Right kidney (tissue), 9 donors: ENCODE results near the gene PAGR1.
A peak's percentile ranks its signal among the peaks of the same experiment; 100 is the strongest.
"Not testable (repeated sequence)": the region's sequence is repeated elsewhere in the genome, so short reads cannot be mapped to it uniquely, and the experiment has no call there.

Experiments
- DNase-seq: peaks from one replicate; pipeline ENCODE4 v3.0.0-alpha.2; 2016
- long read RNA-seq, 8 donors: transcript quantifications; one replicate each; lab custom pipeline, GENCODE V29; 2026

Gene PAGR1
- long read RNA-seq, donor 1, transcript PAGR1-201 (3 exons, 1,702 nt), result major isoform, 38 of 38 reads
- long read RNA-seq, donor 1, partial matches to known transcripts, result 0 of 38 reads
- long read RNA-seq, donor 1, other reads (novel, unspliced or antisense), result 0 of 38 reads
- long read RNA-seq, donor 2, transcript PAGR1-201 (3 exons, 1,702 nt), result major isoform, 16 of 16 reads
- long read RNA-seq, donor 2, partial matches to known transcripts, result 0 of 16 reads
- long read RNA-seq, donor 2, other reads (novel, unspliced or antisense), result 0 of 16 reads
- long read RNA-seq, donor 3, transcript PAGR1-201 (3 exons, 1,702 nt), result major isoform, 17 of 17 reads
- long read RNA-seq, donor 3, partial matches to known transcripts, result 0 of 17 reads
- long read RNA-seq, donor 3, other reads (novel, unspliced or antisense), result 0 of 17 reads
- long read RNA-seq, donor 4, transcript PAGR1-201 (3 exons, 1,702 nt), result major isoform, 31 of 31 reads
- long read RNA-seq, donor 4, partial matches to known transcripts, result 0 of 31 reads
- long read RNA-seq, donor 4, other reads (novel, unspliced or antisense), result 0 of 31 reads
- long read RNA-seq, donor 5, transcript PAGR1-201 (3 exons, 1,702 nt), result major isoform, 37 of 37 reads
- long read RNA-seq, donor 5, partial matches to known transcripts, result 0 of 37 reads
- long read RNA-seq, donor 5, other reads (novel, unspliced or antisense), result 0 of 37 reads
- long read RNA-seq, donor 6, transcript PAGR1-201 (3 exons, 1,702 nt), result major isoform, 24 of 34 reads
- long read RNA-seq, donor 6, partial matches to known transcripts, result 10 of 34 reads
- long read RNA-seq, donor 6, other reads (novel, unspliced or antisense), result 0 of 34 reads
- long read RNA-seq, donor 7, result 0 reads
- long read RNA-seq, donor 8, transcript PAGR1-201 (3 exons, 1,702 nt), result major isoform, 36 of 36 reads
- long read RNA-seq, donor 8, partial matches to known transcripts, result 0 of 36 reads
- long read RNA-seq, donor 8, other reads (novel, unspliced or antisense), result 0 of 36 reads

DNA sequence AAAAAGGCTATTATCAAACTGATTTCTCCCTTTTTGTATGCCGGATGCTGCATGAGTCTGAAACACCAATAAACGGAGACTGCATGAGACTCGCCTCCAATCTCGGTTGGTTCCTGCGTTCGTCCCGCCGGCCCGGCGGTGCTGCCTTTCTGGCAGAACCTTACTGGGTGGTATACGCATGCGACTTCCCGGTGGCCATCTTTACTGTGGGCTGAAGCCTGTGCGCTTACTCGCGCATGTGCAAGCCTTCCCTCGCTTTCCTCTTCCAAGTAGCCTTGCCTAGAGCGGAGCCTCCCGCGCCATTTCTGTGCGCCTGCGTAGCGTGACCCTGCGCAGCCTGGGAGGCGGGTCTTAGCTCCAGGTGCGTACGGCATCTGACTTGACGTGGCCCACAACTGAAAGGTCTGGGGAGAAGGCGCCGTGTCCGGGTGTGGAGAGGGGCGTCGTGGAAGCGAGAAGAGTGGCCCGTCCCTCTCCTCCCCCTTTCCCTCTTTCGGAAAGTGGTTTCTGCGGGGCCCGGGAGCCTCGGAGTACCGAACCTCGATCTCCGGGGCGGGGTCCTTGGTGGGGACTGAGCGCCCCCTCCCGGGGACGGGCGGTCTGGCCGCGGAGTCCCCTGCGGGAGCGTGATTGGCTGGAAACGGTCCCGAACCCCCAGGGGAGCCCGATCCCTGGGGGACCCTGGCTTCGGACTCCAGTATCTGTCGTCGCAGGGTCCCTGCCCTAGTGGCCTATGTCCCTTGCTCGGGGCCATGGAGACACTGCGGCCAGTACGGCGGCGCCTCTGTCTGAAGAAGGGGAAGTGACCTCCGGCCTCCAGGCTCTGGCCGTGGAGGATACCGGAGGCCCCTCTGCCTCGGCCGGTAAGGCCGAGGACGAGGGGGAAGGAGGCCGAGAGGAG lies at the start of gene PAGR1:
TSS of gene PAGR1 (plus strand) at position 360 of the 901 bp plus-strand sequence. CDS start at position 734, 374 bp downstream.
- peak; percentile 99 for DNase-seq

DNA sequence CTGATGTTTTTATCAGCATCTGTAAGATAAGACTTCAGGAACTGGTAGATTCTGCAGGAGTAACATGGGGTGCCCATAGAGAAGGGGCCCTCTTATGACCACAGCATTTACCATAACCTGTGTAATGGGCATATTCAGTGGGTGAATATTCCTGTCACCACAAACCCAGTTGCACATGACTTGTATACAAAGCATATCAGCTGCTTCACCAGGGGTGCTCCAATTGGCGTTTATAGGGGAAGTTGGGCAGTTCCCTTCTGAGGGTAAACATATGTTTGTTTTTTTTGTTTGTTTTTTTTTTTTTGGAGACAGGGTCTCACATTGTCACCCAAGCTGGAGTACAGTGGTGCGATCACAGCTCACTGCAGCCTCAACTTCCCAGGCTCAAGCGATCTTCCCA lies 49.4 kb upstream of the PAGR1 start:
- DNase-seq, result no peak

DNA sequence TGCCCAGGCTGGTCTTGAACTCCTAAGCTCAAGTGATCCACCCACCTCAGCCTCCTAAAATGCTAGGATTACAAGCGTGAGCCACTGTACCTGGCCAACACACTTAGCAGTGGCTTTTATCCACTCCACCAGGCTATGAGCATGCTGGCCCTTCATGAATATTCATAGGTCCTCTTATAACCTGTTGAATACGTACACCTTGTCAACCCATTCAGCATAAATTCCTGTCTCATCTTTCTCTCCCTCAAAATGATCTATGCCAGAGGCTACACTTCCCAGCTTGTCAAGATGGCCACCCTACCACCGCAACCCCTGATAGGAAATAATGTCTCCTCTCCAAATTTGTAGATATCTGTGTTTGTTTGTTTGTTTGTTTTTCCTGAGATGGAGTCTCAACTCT lies 48.9 kb upstream of the PAGR1 start:
- DNase-seq, result no peak

DNA sequence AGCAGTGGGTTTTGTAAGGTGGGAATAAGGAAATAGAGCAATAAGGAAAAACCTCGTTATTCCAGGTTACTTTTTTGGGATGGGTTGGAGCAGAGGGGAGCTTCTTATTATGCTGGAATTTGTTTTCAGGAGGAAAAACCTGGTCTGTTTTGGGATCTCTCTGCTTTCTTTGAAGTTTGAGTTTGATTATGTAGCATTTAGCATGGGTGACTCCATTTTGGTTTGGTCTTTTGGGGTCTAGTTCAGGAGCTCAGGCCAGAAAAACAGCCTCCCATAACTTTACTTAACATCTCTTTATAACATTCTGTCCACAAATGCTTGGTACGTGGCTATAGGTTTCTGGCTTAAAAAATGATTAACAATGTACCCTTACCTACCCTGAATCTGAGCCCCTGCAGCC lies 46.4 kb upstream of the PAGR1 start:
- DNase-seq, result no peak

DNA sequence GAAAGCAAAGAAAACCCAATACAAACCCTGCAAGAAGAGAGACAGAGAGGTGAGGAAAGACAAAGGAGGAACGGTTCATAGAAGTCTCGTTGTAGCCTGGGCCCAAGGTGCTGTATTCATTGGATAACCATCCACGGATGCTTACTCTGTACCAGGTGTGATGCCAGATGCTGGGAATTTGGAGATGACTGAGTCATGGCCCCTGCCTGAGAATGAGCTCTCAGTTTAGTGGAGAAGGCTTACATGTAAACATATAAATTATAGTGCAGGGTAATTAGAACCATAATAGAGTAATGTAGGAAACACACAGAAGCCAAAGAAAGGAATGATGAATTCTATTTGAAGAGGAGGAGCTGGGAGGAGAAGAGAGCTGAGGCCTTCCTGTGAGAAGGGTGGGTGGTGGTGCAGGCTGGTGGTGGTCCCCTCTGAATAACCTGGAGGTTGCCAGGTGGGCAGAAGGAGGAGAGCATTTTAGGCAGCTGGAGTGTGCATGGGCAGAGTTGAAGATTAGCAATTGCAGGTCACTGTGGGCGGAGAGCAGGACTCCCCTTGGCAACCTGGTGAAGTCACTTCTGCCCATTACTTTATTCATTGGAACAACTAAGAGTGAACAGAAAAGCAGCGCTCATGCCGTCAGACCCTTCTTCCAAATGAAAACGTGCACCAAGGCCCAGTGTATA lies 45.6 kb upstream of the PAGR1 start:
- no peak for DNase-seq

DNA sequence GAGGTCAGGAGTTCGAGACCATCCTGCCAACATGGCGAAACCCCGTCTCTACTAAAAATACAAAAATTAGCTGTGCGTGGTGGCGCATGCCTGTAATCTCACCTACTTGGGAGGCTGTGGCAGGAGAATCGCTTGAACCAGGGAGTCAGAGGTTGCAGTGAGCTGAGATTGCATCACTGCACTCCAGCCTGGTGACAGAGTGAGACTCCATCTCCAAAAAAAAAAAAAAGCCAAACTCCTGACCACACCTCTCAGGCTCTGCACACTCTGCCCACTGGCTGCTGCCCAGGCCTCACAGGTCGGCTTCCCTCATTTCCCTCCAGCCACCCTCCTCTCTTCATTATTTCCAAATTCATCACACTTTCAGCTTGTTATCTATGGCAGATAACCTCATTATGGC lies 43.6 kb upstream of the PAGR1 start:
- DNase-seq, result not testable (repeated sequence)

DNA sequence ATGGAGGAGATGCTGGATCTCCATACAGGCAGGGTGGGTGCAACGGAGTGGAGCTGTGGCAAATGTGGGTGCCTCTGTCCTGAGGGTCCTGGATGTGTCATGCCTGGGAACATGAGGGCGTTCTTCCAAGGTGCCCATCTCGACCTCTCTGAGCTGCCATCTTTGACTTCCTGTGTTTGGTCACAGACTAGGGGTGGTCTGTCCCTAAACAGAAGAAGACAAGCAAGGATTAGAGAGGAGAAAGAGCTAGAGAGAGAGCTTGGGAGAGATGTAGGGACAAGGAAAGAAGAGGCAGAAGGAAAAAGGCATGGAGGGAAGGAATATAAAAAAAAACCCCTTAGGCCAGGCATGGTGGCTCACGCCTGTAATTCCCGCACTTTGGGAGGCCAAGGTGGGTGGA lies 41.2 kb upstream of the PAGR1 start:
- DNase-seq, result no peak

DNA sequence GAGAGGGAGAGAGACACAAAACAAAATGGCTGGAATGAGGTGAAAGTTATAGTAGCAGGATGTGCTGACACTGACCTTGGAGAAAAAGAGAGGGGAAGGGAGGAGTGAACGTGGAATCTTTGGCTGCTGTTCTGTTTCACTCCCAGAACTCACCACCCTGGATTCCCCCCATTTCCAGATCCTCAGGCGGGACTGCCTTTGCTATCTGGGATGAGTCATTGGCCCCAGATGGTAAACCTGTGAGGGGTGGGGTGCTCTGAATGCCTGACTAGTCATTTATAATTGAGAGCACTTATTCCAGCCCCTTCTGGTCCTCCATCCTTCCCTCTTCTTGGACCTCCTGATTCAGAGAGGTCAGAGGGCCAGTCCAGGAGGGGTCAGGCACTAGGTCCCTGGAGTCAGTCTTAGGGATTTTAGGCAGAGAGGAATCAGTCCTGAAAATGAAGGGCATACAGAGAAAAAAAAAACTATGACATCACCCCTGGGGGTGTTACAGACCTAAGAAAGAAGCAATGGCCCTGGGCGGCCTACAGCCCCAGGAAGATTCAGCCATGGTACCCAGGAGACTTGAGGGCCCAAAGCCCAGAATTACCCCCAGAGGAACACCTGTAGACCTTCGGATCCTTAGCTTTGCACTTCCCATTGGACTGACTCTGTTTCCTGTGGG lies 40.1 kb upstream of the PAGR1 start:
- DNase-seq, result no peak

DNA sequence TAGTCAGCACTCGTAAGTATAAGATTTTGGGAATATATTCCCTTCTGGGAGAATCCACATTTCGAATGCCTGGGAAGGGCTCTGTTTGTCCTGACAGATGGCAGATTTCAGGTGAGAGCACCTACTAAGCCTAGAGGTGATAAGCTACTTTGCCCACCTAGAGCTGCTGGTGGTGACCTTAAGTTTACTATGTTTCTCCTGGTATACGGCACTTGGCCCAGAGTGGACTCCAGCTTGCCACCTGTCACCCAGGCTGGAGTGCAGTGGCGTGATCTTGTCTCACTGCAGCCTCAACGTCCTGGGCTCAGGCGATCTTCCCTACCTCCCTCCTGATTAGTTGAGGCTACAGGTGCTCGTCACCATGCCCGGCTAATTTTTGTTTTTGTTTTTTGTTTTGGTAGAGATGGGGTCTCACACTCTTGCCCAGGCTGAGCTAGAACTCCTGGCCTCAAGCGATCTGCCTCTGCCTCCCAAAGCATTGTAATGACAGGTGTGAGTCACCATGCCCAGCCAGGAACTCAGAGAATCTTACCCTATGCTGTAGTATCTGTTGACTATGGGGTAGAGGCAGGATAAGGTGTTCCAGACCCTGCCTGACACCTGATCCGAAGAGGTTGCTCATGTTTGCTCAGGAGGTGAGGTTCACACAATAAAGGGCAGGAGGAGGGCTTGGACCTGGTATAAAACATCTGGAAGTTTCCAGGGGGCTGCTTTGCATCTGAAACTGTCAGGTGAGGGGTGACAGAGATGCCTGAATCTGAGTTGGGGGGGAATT lies 38.2 kb upstream of the PAGR1 start, which contains the start of gene ZG16:
TSS of gene ZG16 (plus strand) at position 681 of the 775 bp plus-strand sequence. CDS start 1,011 bp downstream, outside the sequence.
- no peak for DNase-seq

DNA sequence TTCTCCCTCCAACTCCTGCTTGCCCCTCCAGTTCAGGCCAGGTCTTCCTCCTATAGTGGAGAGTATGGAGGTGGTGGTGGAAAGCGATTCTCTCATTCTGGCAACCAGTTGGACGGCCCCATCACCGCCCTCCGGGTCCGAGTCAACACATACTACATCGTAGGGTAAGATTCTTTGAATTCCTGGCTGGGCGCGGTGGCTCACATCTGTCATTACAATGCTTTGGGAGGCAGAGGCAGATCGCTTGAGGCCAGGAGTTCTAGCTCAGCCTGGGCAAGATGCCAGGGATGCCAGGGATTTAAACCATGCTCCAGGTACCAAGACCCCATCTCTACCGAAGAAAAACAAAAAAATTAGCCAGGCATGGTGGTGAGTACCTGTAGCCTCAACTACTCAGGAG lies 36.5 kb upstream of the PAGR1 start:
- no peak for DNase-seq

DNA sequence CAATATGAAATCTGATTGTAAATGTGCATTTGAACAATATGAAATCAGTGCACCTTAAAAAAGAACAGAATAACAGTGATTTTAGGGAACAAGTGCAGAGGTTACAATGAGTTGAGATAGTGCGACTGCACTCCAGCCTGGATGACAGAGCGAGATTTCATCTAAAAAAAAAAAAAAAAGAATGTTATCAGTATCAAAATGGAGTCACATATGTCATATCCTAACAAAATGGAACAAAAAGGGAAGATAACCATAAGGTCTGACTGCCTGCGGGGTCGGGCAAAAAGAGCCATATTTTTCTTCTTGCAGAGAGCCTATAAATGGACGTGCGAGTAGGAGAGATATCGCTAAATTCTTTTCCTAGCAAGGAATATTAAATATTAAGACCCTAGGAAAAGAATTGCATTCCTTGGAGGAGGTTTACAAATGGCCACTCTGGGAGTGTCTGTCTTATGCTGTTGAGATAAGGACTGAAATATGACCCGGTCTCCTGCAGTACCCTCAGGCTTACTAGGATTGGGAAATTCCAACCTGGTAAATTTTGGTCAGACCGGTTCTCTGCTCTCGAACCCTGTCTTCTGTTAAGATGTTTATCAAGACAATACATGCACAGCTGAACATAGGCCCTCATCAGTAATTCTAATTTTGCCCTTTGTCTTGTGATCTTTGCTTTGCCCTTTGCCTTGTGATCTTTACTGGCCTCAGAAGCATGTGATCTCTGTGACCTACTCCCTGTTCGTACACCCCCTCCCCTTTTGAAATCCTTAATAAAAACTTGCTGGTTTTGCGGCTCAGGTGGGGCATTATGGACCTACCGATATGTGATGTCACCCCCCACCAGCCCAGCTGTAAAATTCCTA lies 32.6 kb upstream of the PAGR1 start:
- DNase-seq, result not testable (repeated sequence)

DNA sequence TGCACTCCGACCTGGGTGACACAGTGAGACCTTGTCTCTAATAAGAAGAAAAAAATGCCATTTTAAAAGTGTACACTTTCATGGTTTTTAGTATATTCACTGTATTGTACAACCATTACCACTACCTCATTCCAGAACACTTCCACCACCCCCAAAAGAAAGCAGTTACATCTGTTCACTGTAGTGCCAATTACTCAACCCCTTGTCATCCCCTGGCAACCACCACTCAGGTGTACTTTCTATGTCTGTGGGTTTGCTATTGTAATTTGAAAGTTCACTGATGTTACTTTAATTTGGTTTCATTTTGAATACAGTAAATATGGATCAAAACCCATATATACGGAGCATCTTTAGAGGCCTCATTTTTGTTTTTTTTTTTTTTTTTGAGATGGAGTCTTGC lies 31.8 kb upstream of the PAGR1 start:
- DNase-seq, result no peak

DNA sequence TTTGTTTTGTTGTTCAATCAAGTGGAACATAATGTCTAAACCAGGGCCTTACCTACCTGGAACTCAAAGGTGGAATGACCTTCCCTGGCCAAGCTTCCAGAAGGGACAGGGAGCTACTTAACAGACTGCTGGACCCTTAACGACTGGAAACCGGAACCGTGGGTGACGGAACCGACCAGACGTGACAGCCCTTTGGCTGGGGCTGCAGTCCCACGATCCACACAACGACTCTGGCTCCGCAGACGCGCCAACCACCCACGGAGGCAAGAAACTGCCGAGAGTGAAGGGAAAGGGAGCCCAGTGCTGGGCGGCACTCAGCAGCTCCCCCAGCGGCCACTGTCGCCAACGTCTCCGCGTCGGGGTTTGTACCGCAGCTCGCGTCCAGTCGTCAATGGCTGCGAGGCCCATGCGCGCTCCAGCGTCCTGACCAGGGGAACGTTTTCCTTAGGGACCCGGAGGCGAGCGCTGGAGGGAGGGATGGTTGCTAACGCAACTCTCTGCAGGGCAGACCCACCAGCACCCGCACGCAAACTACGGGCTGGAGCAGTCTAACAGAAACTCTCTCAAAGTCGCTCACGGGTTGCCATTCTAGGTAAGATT lies 31.0 kb upstream of the PAGR1 start:
- DNase-seq, result peak; percentile 75

DNA sequence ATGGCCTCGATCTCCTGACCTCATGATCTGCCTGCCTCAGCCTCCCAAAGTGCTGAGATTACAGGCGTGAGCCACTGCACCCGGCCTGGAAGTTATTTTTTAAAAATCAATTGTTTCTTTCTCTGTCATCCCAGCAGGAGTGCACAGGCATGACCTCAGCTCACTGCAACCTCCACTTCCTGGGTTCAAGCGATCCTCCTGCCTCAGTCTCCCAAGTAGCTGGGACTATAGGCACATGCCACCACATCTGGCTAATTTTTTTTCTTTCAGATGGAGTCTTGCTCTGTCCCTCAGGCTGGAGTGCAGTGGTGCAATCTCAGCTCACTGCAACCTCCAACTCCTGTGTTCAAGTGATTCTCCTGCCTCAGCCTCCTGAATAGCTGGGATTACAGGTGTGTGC lies 28.8 kb upstream of the PAGR1 start:
- DNase-seq, result not testable (repeated sequence)

DNA sequence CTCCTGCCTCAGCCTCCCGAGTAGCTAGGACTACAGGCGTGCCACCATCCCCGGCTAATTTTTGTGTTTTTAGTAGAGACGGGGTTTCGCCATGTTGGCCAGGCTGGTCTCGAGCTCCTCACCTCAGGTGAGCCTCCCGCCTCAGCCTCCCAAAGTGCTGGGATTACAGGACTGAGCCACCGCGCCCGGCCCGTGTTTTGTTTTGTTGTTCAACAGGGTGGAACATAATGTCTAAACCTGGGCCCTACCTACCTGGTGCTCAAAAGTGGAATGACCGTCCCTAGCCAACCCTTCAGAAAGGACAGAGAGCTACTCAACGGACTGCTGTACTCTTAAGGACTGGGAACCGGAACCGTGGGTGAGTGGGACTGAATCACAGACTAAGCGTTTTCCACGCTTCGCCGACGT lies 26.2 kb upstream of the PAGR1 start:
- DNase-seq, result no peak

DNA sequence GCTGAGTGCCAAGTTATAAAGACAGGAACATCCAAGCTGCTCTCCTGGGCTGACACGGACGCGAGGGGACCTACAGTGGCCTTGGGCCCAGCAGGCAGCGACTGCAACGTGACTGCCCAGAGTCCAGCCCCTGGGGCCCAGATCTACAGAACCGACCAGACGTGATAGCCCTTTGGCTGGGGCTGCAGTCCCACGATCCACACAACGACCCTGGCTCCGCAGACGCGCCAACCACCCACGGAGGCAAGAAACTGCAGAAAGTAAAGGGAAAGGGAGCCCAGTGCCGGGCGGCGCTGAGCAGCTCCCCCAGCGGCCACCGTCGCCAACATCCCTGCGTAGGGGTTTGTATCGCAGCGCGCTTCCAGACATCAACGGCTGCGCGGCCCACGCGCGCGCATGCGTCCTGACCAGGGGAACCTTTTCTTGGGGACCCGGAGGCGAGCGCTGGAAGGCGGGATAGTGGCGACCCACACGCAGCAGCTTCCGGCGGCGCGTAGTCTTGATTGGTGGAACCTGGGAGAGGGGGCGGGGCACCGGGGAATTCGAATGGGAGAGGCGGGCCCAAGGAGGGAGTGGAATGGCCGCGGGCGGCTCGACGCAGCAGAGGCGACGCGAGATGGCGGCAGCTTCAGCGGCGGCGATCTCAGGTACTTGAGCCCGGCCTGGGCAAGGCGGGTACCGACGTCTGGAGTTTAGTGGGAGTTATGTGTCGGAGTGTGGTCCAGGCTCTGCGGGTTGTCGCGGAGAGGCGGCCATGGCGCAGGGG lies 25.6 kb upstream of the PAGR1 start, which contains the start of gene KIF22:
TSS of gene KIF22 (plus strand) at position 569 of the 766 bp plus-strand sequence. CDS start at position 578, 9 bp downstream.
- DNase-seq, result peak; percentile 94
